HT1080 (cell line): Measurements from ENCODE around the gene IL37. TPM values are rescaled to one million over a fixed set of nuclear protein-coding genes. Genes with fewer than 3 reads are reported as not detected.

Source experiments
- DNase-seq: peaks from one replicate; pipeline ENCODE4 v3.0.0-alpha.2; 2015; ENCODE audit warnings: low read depth
- polyA plus RNA-seq, 2 experiments: library from polyadenylated mRNA; depleted of rRNA; stranded (reverse); fragments of >200 nt; gene quantifications; 2 replicates each; pipeline ENCODE4 v1.2.3, GENCODE V29; 2015
- total RNA-seq: library from RNA; depleted of rRNA; stranded (reverse); fragments of >200 nt; shearing (Covaris generic); gene quantifications from 2 replicates; pipeline ENCODE4 v1.2.3, GENCODE V29; 2014; rRNA removed

Gene IL37, protein sequence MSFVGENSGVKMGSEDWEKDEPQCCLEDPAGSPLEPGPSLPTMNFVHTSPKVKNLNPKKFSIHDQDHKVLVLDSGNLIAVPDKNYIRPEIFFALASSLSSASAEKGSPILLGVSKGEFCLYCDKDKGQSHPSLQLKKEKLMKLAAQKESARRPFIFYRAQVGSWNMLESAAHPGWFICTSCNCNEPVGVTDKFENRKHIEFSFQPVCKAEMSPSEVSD
- not detected in 2 replicates for total RNA-seq
- polyA plus RNA-seq (2015; cell fraction: cytosol; rRNA removed), result not detected in 2 replicates
- polyA plus RNA-seq (2015; cell fraction: nucleus; rRNA removed), result not detected in 2 replicates

DNA sequence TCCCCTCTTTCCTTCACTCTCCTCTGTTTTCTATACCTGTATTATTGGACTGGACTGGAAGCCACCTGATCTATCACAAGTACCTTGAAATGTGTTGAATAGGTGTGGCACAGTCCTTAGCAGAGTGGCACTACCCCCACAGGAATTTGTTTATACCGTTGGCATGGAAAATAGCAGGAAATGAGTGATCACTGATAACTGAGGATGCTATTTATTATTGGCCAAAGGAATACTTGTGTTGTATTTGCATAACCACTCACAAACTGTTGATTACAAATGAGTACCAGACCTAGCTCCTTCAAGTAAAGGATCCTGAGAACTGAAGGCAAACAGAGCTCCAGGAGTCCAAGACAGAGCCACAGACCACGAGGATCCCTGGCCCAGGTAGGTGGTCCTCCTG is at the start of gene IL37:
Gene IL37, plus strand, starts transcription at position 301 of the 400 bp plus-strand sequence. CDS start 1,848 bp downstream, outside the sequence.
- no peak for DNase-seq

DNA sequence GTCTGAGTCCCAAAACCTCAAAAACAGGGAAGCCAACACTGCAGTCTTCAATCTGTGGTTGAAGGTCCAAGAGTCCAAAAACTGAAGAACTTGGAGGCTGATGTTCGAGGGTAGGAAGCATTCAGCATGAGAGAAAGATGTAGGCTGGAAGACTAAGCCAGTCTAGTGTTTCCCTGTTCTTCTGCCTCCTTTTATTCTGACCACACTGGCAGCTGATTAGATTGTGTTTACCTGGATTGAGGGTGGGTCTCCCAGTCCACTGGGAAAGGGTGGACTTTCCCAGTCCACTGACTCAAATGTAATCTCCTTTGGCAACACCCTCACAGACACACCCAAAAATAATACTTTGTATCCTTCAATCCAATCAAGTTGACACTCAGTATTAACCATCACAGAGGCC is 46.9 kb upstream of the IL37 start:
- no peak for DNase-seq

DNA sequence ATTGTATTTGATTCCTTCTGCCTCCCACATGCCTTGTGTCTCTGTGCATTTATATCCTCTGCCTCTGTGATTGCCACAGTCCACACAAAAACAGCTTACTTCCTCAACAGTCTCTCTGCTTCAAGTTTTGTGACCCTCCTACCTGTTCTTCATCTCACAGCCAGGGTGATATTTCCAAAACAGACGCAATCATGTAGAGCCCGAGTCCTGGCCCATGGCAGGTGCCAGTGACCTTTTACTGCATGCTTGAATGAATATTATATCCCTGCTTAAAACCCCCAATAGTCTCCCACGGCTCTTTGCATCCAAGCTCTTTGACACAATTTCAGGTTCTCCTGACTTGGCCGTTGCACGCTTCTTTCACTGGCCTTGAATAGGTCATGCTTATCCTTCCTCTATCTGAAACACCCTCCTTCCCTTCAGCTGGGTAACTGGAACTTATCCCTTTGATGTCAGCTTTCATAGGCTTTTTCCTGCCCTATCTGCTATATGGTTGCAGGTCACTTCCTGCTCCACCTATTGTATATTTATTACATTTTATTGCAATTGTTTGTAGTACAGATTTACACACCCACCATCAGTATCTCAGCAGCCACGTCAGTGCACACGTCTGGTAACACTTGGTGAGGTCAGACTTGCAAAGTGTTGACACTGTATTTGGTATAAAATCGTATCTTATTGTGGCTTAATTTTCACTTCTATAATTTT is 44.7 kb upstream of the IL37 start:
- no peak for DNase-seq

DNA sequence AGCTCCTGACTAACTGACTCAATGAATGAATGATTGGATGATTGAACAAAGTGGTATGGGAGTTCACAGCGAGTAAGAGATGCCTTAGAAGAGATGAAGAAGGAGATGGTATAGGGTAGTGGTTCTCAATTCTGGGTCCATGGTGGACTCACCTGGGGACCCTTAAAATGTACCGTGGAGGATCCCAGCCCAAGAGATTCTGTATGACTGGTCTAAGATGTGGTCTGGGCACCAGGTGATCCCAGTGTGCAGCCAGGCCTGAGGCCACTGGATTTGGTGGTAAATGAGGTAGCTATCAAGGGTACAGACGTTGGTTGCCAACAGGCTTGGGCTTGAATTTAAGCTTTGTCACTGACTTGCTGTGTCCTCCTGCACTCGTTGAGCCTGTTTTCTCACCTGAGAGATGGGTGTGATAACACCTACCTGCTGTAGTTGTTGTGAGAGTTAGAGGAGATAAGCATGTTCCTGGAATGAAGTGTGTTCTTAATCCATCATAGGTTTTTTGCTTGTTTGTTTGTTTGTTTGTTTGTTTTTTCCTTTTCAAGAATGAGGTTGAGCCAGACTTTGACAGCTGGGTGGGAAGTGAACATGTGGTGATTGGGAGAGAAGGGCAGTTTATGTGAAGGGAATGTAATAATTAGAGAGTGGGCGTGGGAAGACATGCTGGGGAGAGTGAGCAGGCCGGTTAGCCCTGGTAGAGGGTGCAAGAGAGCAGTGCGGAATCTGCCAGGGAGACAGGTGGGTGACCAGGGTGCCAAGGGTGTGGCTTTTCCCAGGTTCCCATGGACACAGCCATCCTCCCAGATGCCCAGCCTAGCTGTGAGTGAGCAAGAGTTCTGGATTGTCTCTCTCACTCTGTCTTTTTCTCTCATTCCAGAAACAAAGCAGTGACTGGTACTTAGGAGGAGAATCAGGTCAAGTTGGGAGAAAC is 43.0 kb upstream of the IL37 start:
- DNase-seq, result no peak

DNA sequence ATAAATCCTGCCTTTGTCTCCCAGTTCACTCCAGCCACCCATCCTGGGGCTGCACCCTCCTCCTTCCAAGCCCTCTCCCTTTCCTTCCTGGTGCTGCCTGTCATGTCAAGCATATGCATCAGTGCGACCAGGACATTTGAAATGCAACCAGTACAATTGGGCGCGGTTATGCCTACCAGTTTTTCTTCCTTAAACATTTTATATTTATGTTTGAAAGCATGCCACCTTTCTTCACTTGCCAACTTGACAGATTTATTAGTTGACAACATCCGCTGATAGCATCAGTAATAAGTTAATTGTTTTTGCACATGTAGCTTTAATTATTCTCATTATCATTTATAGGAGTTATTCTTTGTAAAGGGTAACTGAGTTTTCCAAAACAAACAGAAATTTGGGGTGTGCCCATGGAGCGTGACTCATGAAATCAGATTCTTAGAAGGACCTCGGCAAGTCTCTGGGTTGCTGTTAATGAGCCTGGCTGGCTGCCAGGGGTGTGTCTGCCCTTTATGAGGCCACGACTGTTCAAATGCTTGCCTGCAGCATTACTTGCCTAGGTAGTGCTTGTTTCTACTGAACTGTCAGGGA is 41.6 kb upstream of the IL37 start:
- peak; percentile 80 for DNase-seq

DNA sequence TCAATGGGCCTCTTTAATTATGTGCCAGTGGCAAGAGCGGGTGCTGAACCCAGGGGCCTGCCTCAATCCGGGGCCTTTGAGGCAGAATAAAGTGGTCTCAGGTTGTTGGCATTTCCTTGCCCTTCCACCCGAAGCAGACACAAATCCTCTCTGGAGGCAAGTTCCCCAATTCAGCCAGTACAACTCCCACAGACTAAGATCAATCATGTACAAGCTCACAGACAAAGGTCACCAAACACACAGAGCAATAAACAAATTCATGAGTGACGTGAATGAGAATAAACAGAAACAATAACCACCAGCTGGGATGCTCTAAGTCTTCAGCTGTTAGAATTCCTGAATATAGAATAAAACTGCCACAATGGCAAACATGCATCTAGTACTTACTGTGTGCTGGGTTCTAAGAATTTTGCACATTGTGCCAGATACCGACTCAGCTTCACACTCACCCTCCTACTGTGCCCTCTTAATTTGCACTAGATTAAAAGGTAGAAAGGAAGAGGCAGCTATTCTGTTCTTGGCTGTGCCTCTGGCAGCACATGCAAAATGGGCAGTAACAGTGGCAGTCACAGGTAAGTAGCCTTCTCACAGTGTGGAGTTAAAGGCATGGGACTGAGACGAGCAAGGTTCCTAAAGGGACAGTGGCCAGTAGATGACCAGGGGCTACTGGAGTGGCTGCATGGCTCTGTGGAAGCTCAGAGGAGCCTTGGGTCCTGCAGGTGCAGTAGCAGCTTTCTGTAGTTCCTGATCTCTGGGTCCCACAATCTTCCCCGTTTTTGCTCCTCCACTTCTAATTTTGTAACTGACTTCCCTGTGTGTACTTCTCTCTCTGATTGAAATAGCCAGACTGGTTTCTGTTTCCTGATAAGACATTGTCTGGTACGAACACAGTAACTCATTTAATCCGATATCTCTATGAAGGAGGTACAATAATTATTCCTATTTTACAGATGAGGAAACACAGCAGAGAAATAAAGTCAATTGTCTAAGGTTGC is 39.8 kb upstream of the IL37 start:
- no peak for DNase-seq

DNA sequence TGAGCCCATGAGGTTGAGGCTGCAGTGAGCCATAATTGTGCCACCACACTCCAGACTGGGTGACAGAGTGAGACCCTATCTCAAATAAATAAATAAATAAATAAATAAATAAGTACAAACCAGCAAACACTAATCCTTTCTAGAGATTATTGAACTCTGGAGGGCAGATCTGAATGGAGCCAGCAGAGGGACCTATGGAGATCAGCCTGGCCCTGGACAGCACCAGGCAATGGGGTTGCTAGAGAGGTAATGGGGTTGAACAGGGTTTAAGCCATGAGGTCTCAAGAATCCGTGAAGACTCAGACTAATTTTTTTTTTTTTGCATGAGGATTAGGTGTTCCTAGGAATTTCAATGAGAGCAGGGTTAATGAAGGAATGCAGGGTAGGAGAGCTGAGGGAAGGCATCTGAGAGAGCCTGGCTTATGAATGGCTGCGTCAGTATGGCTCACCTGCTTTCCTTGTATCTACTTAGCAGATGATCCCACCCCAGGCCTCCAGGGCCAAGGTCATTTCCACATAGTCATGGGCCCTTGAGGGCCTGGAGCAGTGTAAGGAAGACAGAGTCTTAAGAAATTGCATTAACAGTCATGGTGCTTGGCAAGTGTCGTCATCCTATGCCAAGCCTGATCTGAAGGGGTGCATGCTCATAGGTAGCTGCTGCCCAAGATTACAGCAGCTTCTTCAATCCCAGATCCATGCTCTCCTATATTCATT is 34.6 kb upstream of the IL37 start:
- no peak for DNase-seq

DNA sequence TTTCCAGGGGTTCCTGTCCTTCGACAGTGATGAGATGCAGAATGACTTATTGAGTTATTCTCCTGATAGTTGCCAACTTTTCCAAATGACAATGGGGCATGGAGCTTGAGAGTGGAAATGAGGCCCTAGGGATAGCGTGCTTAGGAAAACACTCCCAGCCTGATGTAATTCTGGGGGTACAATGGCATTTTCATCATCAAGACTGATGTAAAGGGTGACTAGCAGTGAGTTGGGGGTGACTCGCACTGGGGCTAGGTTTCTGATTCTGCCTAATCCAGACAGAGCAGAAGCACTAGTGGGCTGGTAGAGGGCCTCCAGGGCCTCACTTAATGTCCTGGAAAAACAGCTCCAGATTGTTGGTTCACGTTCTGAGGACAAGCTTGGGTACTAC is 34.0 kb upstream of the IL37 start:
- peak; percentile 32 for DNase-seq

DNA sequence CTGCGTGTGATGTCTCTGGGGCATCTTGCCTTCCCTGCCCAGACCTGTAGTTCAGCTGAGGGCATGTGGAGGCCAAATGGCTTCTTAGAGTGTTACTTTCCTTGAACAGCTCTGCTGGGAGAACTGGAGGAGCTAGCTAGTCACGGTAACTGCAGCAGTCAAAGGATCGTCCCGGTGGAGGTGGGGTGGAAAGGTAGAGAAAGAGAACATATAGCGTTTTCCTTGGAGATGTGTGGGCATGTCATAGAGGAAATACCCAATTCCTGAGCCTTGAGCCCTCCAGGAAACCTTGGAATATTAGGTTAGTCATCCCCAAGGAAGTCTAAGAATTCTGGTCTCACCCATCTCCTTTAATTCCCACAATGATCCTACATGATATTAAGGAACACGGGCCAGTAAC is 33.5 kb upstream of the IL37 start:
- DNase-seq, result peak; percentile 90

DNA sequence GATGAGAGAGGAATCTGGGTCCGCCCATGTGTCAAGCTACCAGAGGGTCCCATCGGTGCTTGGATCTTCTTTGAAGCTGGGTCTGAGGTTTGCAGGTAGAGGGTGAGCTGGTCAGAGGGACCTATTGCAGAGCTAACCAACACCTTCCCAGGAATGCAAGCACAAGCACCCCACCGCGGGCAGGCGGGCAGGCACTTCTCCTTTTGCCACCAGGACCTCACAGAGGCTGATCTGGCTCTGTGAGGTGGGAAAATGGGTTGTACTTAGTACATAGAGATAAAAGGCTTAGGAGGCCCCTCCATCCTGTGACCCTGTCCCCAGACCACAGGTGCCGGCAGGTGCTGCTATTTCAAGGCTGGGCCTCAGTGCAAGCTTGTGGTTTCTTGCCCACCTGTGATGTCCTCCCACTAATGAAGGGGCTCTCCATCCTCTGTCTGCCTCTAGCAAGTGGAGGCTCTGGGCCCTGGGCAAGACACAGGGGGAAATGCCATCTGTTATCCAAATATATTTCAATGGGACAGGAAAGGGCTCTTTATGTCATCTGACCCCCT is 31.4 kb upstream of the IL37 start:
- no peak for DNase-seq

DNA sequence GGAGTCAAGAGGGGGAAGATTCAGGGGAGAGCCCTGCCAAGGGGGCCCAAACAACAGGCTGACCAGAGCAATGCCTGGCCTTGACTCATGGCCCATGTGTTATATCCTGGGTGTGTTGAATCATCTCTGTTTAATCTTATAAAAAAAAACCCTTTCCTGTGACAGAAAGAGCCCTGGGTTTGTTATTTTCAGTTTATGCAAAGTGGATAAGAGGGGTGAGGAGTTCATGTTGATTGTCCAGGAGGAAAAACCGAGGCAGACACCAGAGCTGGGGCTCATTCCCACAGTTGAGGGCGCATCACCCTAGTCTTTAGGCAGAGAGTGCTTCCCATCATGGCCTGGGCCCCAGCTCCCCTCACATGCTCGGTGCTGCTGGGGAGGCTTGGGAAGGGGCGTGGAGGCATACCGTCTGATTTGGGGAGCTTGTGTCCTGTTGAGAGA is 30.9 kb upstream of the IL37 start:
- peak; percentile 89 for DNase-seq

DNA sequence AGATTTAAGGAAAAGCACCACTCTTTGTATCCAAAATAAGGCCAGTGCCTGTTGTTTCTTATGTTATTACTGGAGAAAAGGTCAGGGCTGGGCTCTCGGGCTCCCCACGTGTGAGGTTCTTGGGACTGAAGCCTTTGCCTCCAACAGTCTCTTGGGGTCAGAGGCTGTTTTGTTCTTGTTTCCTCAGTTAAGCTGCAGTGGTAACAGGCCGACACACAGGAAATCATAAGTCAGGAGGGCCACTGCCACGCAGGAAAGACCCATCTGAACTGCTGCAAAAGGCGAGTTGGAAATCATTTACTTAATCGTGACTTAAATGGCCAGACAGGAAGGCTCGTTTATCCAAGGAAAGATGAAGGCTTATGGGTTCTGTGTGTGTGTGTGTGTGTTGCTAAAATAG is 30.3 kb upstream of the IL37 start:
- DNase-seq, result no peak

DNA sequence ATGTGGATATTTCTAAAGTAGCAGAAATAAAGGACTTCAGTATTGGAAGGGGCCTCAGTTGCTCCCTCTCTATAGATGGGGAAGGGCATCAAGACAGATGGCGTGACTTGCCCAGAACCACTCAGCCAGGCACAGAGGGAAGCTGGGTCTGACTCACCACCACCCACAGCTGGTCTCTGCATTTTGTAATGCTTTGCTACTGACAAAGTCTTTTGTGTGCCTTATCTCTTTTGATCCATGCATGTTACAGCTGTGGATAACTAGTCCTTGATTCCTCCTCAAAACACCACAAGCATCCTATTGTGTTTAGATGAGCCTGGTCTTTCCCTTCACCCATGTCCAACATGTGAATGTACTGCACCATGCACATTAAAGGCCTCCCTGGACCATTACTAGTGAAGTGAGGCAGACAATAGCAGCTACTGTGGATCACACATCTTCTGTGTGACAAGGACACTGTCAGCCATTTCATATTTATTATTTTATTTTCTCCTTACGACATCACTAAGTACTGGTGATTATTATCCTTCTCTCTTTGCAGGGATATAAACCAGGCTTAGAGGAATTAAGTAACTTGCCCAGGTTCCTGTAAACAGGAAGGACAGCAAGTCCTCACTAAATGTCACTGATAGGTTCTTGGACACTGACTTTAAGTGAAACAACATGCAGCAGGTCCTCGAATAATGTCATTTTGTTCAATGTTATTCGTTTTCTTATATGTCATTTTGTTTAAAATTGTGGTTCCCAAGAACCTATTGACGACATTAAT is 29.6 kb upstream of the IL37 start:
- DNase-seq, result peak; percentile 97

DNA sequence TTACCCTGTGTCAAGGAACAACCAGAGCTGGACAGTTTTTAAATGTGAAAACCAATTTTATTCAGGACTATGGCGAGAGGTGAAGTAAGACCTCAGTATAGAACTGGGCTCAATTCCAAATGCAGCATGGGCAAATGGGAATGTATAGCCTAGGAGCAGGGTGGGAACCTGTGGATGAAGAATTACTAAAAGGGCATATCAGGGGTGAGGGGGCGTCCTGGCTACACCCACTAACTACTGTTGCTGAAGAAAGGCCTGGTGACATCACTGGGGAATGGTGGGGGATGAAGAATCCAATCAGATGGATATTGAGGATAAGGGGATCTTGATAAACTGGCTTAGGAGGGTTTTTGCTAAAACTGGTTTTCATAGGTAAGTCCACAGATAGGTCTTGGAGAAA is 27.3 kb upstream of the IL37 start:
- DNase-seq, result no peak

DNA sequence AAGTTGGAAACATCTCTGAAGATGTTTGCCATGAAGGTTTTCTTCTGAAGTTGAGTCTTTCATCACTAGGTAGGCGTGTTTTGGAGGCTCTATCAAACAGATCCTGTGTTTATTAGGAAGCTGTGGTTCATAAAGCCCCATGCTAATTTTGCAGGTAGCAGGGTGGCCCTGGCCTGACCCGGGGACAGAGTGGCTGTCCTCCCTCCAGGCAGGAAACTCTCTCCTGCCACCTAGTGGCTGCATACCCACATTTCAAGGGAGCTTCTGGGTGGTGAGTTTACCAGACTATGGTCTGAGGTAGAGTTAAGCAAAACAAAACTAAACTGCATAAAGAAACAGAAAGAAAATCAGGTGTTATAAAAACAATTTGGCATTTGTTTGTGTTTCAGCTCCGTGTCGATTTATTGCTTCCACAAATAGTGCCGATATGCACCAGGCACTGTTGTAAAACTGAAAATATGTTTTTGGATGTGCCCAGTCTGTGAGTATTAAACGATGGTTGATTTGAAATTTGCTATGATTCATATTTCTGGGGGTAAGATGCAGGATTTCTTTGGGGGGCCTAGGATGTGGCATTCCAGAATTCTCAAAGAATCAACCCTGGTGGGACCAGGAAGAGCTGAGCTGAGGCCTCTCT is 26.0 kb upstream of the IL37 start:
- DNase-seq, result no peak

DNA sequence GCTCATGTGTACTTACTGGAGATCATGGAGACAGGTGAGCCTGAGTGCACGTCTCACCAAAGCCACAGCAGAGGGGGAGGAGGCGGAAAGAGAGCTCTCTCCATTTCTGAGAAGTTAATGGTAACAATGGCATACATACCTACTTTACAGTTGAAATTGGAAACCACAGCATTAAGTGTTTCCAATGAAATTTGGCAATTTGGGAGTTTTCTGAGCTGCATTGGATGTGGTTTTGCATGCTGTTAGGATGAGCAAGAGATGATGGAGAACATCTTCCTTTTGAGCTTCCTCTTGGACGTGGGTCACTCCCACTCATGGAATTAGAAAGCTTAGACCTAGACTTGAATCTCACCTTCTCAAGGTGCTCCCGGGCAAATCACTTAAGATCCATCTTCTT is 25.5 kb upstream of the IL37 start:
- DNase-seq, result no peak

DNA sequence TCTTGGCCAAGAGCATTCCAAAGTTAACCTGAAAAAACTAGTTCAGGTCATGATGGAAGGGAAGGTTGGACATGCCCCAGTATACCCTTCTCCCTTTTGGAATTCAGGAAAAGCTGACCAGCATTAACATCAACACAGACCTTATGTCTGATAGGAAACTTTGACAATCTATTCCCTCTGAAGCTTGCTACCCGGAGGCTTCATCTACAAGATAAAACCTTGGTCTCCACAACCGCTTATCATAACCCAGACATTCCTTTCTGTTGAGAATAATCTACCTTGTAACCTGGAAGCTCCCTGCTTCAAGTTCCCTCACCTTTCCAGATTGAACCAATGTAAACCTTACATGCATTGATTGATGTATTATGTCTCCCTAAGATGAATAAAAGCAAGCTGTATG is 24.7 kb upstream of the IL37 start:
- DNase-seq, result no peak
